Neural cell (in vitro differentiated cells): ENCODE measurements around the gene PLXNC1.

Experiments
- EZH2 ChIP-seq: fragments of 200-600, 300-800 bp; shearing (Covaris generic), sonication (generic); IDR thresholded peaks from 2 replicates; pipeline ENCODE4 v1.6.1; 2014; ENCODE audit warnings: antibody characterized with exemption, low read length, borderline replicate concordance, mild to moderate bottlenecking; ENCODE audit not compliant: insufficient read depth, poor library complexity, severe bottlenecking
- POLR2AphosphoS5 ChIP-seq: IDR thresholded peaks from 2 replicates; pipeline ENCODE4 v1.6.1; 2012
- TF ChIP-seq, protein P1 (sequence below): fragments of 450-650 bp; IDR thresholded peaks from 2 replicates; pipeline ENCODE4 v1.5.1; 2014; ENCODE audit warnings: antibody characterized with exemption, mild to moderate bottlenecking, moderate library complexity; ENCODE audit not compliant: poor library complexity, severe bottlenecking

- TF ChIP-seq, protein P1, sequence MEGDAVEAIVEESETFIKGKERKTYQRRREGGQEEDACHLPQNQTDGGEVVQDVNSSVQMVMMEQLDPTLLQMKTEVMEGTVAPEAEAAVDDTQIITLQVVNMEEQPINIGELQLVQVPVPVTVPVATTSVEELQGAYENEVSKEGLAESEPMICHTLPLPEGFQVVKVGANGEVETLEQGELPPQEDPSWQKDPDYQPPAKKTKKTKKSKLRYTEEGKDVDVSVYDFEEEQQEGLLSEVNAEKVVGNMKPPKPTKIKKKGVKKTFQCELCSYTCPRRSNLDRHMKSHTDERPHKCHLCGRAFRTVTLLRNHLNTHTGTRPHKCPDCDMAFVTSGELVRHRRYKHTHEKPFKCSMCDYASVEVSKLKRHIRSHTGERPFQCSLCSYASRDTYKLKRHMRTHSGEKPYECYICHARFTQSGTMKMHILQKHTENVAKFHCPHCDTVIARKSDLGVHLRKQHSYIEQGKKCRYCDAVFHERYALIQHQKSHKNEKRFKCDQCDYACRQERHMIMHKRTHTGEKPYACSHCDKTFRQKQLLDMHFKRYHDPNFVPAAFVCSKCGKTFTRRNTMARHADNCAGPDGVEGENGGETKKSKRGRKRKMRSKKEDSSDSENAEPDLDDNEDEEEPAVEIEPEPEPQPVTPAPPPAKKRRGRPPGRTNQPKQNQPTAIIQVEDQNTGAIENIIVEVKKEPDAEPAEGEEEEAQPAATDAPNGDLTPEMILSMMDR = no peak
- no peak for TF ChIP-seq EZH2
- no peak for TF ChIP-seq POLR2AphosphoS5
Measured at GRCh38 chr12:94250130-94250529, 101.8 kb downstream of the PLXNC1 start.
